HG03565 (cell line): ENCODE data around the gene ZMIZ1.

Experiments used
- ATAC-seq: cut with Tn5 transposase; IDR thresholded peaks from one replicate; pipeline ENCODE4 v1.9.1; 2021; ENCODE audit warnings: mild to moderate bottlenecking, moderate library complexity; ENCODE audit not compliant: unreplicated experiment

The ZMIZ1 gene

DNA sequence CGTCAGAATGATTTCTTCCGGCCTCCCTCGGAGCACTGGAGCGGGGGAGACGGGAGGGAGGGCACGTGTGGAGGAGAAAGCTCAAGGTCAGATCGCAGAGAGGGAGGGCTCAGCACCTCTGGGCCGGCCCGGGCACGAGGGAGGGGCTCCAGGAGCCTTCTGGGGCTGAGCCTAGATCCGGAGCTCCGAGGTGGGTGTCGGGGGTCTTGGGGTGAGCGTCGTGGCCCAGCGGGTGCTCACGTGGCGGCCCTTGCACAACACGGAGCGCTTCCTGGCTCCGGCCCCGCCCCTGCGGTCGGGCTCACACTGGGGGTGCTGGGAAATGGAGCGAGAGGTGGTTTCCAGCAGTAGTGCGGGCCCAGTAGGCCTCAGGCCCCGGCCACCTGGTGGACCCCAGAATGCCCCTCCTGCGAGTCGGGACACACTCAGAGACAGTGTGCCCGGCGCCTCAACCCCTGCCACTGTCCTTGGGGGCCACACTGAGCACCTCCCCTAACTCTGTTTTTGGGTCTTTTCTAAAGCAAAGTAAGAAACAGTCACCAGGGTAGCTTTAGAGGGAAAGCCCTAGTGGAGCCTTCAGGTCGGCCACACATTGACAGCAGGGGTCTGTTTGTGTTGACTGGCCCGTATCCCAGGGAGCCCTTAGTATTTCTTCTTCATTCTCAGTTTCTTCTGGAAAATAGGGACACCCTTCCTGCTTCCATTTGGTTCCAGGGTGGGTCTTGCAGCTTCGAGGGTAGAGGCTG lies 279.3 kb downstream of the ZMIZ1 start:
- ATAC-seq = peak; percentile 56

DNA sequence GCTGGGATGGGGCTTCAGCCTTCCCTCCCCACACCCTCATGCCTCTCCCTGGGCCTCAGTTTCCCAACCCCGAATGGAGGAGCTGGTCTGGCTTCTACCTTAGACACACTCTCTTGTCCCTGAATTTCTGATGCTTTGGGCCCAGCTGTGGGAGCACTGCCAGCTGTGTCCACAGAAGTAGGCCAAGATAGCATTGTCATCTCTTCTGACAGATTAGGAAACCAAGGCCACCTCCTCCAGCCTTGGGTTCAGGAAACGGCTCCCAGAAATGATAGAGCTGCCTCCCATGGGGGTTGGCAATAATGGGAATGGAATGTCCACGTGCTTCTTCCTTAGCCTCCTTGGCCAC lies 279.8 kb downstream of the ZMIZ1 start:
- ATAC-seq = no peak

DNA sequence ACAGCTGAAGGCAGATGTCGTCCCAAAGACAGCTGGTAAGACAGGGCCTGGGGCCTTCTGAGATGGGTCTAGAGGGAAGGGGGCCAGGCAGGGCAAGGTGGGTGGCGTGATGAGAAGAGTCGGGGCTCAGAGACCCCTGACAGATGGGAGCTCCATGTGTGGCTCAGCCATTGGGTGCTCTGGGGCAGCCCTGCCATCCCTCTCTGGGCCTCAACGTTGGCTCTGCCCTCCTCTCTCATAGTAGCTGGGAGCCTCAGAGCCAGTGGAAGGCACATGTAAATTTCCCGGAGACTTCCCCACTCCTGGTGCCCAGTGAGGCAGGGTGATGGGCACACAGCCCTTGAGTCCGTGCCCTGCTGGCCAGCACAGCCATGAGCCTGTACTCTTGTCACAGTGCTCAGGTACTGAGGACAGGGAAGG lies 280.3 kb downstream of the ZMIZ1 start:
- ATAC-seq = no peak

DNA sequence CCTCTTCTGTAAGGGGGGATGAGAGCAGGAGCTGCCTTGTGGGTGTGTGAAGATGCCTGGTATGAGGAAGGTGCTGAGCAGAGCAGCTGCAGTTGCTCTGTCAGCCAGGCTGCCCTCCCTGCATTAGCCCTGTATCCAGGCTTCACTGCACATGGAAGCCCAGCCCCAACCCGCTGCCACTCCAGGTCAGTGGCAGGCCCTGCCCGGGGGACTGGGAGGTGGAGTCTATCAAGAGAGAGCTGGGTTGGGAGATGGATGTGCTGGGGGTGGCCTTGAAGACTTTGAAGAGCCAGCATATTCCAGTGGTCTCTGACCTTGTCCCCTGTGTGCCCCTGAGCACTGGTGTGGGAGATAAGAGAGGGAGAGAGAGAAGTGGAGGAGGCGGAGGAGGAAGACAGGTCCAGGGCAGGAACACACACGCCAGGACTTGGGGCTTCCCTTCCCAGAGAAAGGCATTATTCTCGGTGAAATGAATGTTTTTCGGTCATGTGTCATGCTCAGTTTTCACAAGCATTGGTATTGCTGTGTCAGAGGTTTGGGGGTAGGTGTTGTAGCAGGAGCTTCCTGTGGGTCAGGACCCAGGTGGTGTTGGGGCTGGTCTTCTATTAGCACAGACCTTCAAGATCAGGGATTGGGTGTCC lies 281.1 kb downstream of the ZMIZ1 start:
- no peak for ATAC-seq

DNA sequence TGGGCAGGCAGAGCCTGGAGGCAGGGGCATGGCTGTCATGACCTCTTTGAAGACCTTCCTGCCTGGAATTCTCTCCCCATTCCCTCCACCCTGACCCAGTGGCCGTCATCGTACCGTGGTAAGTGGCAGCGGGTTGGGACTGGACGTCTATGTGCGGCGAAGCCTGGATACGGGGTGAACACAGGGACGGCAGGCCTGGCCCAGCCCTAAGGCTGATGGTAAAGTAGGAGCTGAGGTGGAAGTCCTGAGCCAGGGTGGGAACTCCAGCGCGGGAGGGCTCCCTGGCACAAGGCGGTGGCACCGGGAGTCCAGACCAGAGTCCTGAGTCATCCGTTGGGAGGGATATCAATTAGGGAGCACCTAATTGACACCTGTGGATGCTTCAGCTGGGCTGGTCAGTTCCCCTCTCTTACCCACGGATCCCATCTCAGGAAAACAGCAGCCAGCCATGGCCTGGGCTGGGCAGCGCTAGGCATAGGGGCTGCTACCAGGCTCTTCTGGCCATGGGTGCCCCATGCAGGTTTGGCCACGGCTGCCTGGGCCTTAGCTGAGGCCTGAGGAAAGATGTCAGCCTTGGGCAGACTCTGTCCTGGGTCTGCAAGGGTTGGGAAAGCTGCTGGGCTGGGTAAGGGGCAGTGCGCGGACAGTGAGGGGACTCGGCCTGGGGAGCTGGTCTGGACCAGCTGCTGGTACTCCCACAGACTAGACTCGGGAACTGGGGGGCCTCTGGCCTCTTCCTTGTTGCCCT lies 281.8 kb downstream of the ZMIZ1 start:
- no peak for ATAC-seq

DNA sequence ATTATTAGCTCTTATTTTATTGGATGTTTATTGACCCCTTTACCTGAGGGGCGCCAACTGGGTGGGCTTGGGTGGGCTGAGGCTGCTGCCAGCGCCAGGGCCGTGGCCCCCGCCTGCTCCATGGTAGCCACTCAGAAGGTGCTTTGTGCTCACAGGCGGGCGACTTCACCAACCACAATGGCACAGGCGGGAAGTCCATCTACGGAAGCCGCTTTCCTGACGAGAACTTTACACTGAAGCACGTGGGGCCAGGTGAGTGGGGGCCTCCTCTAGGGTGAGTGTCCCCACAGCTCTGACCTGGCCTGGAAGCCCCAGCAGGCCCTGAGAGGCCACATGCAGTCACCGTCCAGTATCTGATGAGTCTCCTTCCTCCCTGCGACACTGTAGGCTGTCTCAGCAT lies 282.6 kb downstream of the ZMIZ1 start:
- ATAC-seq = no peak

DNA sequence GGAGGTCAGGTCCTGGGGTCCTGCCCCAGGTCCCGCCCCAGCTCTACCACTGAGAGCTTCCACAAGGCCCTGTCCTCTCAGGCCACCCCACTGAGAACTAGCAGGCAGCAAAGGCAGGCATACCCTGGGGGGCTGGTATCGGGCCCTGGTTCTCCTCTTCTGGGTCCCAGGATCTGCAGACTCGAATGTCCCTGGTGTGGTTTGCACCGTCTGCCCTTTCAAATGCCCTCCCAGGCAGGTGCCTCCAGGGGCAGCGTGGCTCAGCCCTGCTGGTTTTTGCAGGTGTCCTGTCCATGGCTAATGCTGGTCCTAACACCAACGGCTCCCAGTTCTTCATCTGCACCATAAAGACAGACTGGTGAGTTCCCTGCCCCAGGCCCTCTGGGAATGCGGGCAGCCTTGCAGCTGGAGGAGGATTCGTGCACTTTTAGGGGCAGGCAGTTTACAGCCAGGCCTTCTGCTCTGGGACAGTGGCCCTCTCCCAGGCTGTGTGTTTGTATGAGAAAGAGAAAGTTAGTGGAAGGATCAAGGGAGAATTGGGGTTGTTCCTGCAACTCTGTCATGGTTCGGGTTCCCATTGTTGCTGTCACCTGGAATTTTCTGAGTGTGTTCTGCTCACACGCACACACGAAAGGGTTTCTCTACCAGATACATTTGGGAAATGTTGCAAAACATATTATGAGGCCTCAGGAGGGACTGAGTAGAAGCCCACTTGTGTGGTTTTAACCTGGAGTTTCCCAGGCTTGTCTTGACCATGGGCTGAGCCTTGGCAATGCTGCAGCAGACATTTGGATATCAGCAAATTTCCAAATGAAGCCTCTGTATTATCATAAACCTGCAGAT lies 283.5 kb downstream of the ZMIZ1 start:
- ATAC-seq = no peak

DNA sequence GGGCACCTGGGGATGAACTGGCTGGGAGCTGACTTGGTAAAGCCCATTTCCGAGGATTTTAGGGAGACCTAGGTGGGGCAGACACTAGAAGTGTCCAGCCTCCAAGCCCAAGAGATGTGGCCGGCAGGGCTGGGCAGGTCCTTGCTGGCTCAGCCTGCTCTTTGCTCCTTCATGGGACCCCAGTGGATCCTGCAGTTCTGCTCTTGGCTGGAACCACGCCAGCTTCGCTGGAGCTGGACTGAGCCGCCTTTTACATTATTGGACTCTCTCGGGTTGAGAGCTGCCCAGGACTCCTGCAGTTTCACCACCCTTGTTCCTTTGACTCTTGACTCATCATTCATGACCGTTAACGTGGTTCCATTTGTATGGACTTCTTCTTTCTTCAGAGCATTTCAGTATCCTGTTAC lies 284.2 kb downstream of the ZMIZ1 start:
- ATAC-seq = no peak

DNA sequence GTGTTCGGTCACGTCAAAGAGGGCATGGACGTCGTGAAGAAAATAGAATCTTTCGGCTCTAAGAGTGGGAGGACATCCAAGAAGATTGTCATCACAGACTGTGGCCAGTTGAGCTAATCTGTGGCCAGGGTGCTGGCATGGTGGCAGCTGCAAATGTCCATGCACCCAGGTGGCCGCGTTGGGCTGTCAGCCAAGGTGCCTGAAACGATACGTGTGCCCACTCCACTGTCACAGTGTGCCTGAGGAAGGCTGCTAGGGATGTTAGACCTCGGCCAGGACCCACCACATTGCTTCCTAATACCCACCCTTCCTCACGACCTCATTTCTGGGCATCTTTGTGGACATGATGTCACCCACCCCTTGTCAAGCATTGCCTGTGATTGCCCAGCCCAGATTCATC lies 285.0 kb downstream of the ZMIZ1 start:
- ATAC-seq = no peak

DNA sequence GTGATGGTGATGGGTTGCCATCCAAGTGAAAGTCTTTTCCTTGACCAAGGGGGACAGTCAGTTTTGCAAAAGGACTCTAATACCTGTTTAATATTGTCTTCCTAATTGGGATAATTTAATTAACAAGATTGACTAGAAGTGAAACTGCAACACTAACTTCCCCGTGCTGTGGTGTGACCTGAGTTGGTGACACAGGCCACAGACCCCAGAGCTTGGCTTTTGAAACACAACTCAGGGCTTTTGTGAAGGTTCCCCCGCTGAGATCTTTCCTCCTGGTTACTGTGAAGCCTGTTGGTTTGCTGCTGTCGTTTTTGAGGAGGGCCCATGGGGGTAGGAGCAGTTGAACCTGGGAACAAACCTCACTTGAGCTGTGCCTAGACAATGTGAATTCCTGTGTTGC lies 285.4 kb downstream of the ZMIZ1 start:
- ATAC-seq = no peak

DNA sequence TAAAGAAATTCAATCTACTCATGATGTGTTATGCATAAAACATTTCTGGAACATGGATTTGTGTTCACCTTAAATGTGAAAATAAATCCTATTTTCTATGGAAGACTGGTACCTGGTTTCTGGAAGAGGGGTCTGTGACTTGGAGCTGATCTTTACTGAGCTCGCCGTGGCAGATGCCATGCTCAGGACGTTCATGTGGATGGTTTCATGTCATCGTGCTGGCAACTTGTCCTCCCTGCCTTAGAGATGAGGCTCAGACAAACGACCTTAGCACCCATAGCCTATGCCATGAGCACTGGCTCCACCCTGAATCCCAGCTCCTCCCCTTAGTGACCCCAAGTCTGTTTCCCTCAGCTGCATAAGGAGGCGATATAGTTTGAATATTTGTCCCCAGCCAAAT lies 285.8 kb downstream of the ZMIZ1 start:
- ATAC-seq = no peak

DNA sequence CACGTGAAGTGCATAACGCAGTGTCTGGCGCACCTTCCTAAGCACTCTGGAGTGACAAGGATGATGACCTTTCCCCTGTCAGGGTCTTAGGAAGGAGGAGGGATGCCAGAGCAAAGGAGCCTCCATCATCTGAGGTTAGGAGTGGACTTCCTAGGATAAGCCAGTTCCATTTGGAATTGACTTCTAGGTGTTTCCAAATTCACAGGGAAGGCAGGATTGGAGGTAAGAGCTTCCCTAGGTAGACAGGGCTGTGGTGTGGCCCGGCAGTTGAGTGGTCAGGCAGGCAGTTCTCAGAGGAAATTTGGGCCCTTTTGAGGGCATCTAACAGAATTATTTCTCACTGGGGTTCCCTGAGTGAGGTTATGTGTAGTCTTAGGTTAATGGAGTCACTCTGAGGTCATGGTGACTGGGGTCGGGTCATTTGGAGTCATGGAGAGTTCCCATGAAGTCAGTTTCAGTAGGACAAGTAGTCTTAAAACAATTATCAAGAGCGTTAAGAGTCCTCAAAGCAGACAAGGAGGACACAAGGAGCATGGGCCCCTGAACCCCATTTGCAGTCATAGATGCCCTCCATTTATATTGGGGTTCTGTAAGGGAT lies 286.8 kb downstream of the ZMIZ1 start:
- ATAC-seq = no peak

DNA sequence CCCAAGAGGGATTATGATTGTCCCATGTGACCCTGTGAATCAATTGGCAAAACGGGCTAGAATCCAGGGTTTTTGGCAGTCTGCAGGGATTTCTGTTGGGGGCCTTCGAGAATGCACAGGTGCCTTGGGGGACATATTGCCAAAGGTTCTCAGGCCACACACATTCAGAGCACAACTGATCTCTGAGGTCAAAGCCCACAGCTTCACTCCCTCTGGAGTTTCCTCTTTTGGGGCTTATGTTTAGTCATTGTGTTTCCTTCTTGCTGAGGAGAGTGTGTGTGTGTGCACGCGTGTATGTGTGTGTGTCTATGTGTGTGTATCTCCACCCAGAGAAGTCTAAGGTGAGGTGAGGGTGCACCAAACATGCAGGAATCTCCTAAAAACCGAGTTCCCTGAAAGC lies 287.3 kb downstream of the ZMIZ1 start:
- ATAC-seq = no peak

DNA sequence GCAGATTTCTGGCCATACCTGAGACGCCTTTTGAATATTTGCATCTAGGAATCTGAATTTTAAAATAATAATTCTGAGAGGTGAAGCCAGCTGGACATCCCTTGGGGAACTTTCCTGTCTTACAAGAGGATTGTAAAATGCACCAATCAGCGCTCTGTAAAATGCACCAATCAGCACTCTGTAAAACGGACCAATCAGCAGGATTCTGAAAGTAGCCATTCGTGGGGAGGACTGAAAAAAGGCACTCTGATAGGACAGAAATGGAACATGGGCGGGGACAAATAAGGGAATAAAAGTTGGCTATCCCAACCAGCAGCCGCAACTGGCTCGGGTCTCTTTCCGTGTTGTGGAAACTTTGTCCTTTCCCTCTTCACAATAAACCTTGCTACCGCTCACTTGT lies 288.4 kb downstream of the ZMIZ1 start:
- ATAC-seq = no peak

DNA sequence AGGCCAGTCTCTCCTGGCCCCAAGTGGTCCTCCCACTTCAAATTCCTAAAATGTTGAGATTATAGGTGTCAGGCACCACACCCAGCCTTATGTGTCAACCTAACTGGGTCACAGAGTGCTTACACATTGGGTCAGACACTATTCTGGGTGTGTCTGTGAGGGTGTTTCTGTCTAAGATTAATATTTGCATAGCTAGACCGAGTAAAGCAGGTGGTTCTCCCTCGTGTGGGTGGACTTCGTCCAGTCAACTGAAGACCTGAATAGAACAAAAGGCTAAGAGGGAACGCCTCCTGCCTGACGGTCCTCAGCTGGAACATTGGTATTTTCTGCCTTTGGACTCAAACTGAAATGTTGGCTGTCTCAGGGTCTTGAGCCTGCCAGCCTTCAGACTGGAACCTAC lies 290.0 kb downstream of the ZMIZ1 start:
- no peak for ATAC-seq

DNA sequence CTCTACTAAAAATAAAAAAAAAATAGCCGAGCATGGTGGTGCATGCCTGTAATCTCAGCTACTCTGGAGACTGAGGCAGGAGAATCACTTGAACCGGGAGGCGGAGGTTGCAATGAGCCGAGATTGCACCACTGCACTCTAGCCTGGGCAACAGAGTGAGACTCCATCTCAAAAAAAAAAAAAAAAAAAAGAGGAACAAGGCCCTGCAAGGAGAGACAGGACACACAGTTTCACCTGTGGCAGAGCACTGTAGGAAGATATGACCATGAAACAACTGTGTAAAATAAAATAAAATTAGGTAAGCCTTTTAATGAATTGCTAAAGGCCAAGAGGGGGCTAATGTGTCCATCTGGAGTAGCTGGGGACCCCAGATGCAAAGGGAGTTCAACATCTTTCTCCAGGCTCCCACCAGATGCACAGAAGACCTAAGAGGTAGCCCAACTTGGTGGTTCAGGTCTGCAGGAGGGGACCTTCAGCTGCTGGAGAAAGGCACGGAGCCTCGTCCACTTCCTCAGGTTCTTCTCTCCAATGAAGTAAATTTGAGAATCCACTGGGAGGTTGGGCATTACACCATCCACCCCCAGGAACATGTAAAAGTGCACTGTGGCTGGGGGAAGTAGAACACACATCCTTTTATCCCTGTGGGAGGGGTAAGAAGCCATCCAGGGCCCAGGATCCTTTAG lies 291.2 kb downstream of the ZMIZ1 start:
- no peak for ATAC-seq

DNA sequence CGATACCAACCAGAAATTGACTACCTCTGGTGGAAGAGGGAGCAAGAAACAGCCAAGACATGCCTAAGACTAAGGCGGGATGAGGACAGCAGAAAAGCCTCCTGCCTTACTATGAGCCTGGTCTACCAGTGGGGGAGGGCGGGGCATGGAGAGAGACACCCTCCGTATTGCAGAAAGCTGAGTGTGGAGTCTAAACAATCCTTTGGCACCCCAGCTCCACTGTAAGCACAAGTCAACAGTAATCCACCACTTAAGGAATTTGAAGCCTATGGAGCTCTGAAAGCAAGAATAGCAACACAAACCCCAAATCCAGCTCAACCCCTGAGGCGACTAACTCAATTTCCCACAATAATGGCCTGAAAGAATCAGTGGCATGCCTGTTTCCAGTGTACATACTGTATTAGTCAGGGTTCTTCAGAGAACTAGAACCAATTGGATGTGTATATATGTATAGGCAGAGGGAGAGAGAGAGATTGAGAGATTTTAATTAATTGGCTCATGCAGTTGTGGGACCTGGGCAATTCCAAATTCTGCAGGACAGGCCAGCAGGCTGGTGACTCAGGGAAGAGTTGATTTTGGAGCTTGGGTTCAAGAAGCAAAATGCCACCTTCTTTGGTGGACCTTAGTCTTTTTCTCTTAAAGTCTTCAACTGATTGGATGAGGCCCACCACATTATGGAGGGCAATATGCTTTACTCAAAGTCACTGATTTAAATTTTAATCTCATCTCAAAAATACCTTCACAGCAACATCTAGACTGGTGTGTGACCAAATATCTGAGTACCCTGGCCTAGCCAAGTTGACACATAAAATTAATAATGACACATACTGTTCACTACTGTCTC lies 292.0 kb downstream of the ZMIZ1 start:
- no peak for ATAC-seq

DNA sequence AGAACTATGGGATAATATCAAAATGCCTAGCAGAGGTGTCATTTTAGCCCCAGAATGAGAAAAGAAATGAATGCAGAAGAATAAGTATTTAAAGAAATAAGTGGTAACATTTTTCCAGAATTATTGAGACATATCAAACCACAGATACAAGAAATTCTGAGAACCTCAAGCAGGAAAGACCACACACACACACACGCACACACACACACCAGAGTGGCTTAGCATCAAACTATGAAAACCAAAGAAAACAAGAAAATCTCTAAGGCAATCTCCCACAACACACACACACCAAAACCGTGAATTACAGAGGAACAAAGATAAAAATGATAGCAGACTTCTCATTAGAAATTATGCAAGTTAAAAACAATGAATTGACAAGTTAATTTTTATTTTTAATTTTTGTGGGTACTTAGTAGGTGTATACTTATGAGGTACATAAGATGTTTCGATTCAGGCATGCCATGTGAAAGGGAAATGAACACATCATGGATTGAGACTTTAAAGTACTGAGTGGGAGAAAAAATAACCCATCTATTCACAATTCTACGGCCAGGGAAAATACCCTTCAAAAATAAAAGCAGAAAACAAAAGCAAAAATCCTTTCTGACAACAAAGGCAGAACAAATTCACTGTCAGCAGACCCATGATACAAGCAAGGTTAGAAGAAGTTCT lies 293.1 kb downstream of the ZMIZ1 start:
- ATAC-seq = no peak
